Renal cortical epithelial cell (primary cell): ENCODE data around the gene MPZ. TPM values are rescaled to one million over a fixed set of nuclear protein-coding genes. Genes with fewer than 3 reads are reported as not detected.
"Not testable (repeated sequence)": the region's sequence is repeated elsewhere in the genome, so short reads cannot be mapped to it uniquely, and the experiment has no call there.

Source experiments
- DNase-seq: peaks from one replicate; pipeline ENCODE4 v3.0.0-alpha.2; 2011; ENCODE audit warnings: low read depth
- total RNA-seq: library from RNA; depleted of rRNA; stranded (reverse); fragments of >200 nt; gene quantifications from 2 replicates; pipeline ENCODE4 v1.2.3, GENCODE V29; 2014

Gene MPZ
- total RNA-seq, 1 donor from 2014 or later, result 0.45 TPM

DNA sequence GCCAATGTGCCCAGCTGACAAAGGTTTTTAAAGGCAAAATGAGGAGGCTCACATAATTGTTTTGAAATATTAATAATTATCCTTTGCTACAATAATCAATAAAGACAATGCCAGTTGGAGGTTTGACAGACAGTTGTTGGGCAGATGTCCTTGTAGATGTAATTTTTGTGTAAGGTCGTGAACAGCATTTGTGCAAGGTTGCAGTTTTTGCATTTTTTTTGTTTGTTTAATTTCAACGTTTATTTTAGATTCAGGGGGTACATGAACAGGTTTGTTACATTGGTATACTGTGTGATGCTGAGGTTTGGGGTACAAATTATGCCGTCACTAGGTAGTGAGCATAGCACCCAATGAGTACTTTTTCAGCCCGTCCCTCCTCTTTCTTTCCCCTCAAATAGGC is 9.3 kb downstream of the MPZ start:
- DNase-seq, result no peak

GRCh38 chr1:161299347-161299746 is 10.4 kb downstream of the MPZ start:
- DNase-seq, result no peak

- DNase-seq, result no peak
Observed at GRCh38 chr1:161298116-161298515, 11.7 kb downstream of the MPZ start.

- no peak for DNase-seq
Observed at GRCh38 chr1:161297415-161297814, 12.4 kb downstream of the MPZ start.

DNA sequence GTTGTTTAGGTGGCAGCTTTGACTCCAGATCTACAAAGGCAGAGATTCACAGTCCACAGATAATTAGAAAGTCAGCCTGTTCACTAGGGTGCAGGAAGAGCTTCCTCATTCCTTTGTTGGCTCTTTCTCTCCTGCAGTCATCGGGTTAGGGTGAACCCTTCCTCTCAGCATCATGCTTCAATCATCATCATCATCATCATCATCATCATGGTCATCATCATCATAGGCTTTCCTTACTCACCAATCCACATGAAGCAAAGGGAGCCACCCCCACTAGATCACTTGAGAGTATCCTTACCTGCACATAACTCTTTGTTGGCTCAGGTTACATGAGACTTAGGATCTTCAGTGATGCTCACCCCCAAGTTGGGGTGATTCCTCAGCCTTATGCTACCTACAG is 19.0 kb downstream of the MPZ start:
- DNase-seq, result no peak

GRCh38 chr1:161287482-161288054 is 22.2 kb downstream of the MPZ start:
- DNase-seq, result no peak

GRCh38 chr1:161285521-161285920 is 24.2 kb downstream of the MPZ start:
- DNase-seq, result no peak

- no peak for DNase-seq
Observed at GRCh38 chr1:161285113-161285512, 24.7 kb downstream of the MPZ start.

DNA sequence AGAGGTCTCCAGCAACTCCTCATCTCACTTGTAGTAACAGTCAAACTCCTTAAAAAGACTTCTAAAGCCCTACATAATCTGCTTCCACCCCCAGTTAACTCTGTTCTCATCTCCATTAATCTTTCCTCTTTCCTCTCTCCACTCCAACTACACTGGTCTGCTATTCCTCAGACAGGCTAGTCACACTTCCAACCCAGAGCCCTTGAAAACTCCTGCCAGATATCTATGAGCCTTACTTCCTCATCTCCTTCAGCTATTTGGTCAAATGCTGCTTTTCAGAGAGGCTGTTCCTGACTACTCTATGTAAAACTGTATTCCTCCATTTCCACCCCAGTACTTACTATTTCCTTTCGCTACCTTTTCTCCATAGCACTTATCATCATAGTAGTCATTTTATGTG is 26.8 kb downstream of the MPZ start:
- DNase-seq, result no peak

GRCh38 chr1:161274874-161275273 is 34.9 kb downstream of the MPZ start:
- DNase-seq, result no peak

- no peak for DNase-seq
Observed at GRCh38 chr1:161273402-161273801, 36.4 kb downstream of the MPZ start.

DNA sequence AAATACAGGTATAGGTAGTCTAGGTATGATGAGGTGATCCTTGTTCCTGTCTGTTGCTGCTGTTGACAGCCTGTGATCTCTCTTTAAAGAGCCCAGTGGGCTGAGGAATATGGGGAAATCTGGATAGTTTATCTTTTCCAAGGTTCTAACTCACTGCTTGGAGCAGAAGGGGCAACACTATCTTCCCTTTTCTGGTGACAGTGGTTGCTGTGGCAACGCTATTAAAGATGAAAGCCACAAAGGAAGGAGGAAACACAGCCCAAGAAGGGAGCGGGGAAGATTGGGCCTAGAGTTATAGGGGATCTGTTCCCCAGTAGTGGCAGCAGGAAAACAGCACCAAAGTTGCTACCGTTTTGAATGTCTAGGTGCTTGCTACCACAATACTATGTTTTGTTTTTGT is 42.4 kb downstream of the MPZ start:
- DNase-seq, result no peak

DNA sequence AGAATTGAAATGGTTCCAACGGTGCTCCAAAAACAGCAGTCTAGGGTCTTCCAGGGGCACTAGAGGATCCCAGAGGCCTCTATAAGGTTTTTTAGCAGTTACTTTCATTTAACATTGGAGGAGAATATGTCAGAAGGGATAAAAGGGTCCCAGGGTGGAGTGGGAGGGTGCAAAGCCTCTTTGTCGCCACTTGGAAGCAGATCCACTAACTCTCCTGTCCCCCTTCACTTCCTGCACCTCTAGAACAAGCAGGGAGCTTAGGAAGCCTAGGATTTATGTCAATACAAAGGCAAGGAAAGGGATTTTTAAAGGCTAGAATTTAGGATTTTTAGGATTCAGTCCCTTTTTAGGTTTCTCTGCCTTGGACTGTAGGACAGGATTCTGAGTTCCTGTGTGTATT is 42.9 kb downstream of the MPZ start:
- no peak for DNase-seq

DNA sequence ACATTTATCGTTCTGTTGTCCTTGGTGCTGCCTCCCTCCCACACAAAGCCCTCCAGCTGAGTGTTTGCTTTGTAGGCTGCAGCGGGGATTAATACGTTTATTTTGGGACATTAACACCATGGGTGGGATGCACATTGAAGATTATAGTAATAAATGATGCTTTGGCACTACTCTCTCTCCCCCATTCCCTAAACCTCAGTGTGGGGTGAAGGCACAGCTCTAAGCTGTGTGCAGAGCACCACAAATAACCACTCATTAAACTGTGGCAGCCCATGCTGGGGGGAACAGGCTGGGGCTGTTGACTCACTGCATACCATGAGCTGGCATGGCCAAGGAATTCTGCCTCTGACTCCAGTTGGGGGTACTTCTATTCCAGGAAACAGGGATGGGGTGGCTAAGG is 43.6 kb downstream of the MPZ start:
- peak; percentile 68 for DNase-seq

DNA sequence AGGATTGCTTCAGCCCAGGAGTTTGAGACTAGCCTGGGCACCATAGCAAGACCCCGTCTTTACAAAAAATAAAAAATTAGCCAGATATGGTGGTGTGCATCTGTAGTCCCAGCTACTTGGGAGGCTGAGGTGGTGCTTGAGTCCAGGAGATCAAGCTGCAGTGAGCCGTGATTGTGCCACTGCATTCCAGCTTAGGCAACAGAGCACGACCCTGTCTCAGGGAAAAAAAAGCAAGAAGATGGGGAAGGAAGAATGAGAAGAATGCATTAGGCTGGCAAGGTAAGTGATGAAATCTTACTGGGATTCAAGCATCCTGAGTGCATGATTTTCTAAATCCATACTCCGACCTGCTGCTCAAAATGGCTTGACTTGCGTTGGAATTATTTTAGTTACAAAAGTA is 44.5 kb downstream of the MPZ start:
- peak; percentile 48 for DNase-seq

GRCh38 chr1:161261261-161262235 is 48.2 kb downstream of the MPZ start:
- DNase-seq, result peak; percentile 47

DNA sequence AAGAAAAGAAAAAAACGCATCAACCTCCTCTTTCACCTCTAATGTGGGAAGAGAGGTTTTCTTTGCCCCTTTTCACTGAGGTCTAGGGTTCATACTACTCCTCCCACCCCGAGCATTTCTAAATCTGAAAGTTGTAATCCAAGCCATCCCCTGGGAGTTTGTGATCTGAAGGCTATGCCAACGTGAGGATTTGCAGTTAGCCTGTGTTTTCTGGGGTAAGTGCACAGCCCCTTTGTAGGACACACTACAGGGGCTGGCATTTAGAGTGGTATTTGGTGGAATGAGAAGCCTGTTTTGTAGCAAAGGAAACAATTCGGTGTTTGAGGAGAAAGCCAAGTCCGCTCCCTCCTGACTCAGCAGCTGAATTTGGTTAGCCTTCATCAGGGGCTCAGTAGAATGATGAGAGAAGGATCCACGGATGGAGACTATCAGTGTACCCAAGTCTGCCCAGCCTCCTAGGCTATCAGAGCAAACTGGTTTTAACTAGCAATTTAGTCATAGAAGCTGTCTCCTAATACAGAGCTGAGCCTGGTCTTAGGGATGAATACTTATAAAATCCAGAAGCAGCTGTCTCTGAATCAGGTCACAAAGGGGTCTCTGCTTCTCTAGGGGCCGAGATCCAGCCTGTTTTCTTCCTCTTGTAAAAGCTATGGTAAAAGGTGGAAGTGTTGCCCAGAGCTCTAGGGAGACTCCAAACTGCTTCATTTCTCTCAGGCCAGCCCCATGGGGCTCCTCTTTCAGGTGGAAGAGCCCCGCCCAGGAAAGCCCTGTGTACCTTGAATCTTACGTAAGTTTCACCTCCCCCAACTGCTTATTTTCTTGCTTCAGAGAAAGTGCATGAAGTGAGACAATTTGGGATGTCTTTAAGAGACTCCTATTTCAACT is 49.1 kb downstream of the MPZ start:
- no peak for DNase-seq

DNA sequence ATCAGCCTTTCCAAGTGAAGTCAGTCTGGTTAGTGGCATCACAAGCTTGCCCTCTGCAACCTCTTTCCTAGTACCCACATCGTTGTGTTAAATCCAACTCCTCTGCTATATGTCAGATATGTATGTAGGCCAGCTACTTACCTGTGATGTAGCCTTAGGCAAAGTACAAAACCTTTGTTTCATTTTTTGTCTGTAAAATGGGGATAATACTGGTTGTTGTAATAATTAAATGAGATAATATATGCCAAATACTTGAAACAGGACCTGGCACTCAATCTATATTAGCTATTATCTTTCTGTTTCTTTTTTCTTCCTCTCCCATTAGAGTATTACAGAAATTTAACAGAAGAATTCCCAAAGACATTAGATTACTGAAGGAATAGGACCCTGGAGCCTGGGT is 50.0 kb downstream of the MPZ start:
- no peak for DNase-seq

DNA sequence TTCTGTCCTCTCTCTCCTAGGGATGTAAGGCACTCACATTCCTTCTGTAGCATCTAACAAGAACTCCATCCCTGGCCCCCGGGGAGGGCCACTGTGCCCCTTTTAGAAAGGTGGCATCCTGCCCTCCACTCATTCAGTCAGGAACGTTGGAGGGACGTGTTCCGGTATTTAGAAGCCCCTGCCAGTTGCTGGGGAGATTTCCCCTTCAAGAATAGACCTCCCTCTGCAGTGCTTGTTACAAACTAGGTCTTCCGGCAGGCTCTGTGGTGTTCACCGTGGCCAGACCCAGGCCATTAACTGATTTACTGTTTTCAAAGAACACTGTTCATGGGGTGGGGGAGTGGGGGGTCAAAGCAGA is 50.4 kb downstream of the MPZ start:
- no peak for DNase-seq

- peak; percentile 49 for DNase-seq
Observed at GRCh38 chr1:161258439-161259344, 51.1 kb downstream of the MPZ start, which contains the start of gene PCP4L1. TSS of gene PCP4L1 (plus strand) at chr1:161258745. CDS start at chr1:161258975, 230 bp downstream.

DNA sequence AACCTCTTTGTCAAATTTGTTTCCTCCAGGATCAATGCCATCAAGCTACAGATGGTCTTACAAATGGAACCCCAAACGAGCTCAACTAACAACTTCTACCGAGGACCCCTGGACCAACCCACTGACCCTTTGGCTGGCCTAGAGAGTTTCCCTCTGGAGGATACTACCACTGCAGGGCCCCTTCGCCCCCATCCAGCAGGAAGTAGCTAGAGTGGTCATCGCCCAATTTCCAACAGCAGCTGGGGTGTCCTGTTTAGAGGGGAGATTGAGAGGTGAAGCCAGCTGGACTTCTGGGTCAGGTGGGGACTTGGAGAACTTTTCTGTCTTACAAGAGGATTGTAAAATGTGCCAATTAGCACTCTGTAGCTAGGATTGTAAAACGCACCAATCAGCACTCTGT is 52.7 kb downstream of the MPZ start:
- DNase-seq, result not testable (repeated sequence)
